Ammon's horn (tissue), 1 donor: ENCODE measurements around the gene OST4.
"Not testable (repeated sequence)": the region's sequence is repeated elsewhere in the genome, so short reads cannot be mapped to it uniquely, and the experiment has no call there.

Experiments used
- DNase-seq: peaks from one replicate; pipeline ENCODE4 v3.0.0-alpha.2; 2016; ENCODE audit warnings: low spot score

Gene OST4

DNA sequence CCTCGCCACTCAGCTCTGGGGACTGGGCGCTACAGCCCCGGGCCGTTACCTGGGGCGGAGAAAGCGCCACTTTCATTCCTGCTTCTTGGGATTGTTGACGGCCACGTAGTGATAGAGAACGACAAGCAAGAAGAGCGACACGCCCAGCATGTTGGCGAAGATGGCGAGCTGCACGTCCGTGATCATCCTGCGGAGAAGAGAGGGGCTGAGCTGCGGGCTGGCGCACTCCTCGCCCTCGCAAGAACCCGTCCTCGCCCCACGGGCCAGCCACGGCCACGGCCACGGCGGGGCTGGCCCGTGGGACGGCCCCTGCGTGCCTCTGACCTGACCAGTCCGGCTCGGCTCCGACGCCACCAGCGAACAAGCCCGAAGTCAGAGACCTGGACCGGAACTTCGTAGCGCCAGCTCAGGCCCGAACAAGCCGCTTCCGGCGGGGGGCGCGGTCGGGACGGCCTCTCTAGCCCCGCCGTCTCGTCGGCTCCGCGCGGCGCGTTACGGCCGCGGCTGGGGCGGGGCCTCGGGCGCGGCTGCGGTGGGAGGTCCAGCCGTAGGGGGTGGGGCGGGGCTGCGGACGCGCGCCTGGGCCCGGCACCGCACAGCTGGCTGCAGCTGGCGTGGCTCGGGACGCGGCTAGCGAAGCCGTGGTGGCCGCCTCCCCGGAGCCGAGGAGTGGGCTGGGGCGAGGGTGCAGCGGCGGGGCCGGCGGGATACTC is at the start of gene OST4:
Gene OST4, minus strand, starts transcription at position 378 of the 713 bp plus-strand sequence.
- DNase-seq: peak; percentile 96

GRCh38 chr2:27119330-27119670 is 47.8 kb upstream of the OST4 start:
- DNase-seq: not testable (repeated sequence)

- DNase-seq: peak; percentile 37
Measured at GRCh38 chr2:27118525-27119329, 47.3 kb upstream of the OST4 start, which contains the start of gene CGREF1. Gene CGREF1 (minus strand): TSS chr2:27119128. CDS start chr2:27104366, 14,762 bp downstream.

GRCh38 chr2:27117995-27118524 is 46.6 kb upstream of the OST4 start:
- DNase-seq: no peak

DNA sequence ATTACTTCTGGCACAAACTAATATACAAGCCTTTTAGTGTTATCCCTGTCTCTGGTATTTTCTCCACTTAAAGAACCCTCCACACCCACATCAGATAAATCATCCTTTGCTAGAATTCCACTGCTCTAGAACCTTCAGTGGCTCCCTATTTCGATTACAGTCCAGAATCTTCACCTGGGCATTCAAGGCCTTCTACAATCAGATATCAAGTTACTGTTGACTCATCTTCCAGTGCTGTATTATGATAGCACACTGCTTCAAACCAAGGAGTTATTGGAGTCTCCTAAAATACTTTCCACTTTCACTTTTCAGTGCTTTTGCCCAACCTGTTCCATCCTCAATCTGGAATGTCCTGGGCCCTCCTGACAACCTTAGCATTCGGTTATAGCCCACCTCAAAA is 44.1 kb upstream of the OST4 start:
- DNase-seq: no peak

DNA sequence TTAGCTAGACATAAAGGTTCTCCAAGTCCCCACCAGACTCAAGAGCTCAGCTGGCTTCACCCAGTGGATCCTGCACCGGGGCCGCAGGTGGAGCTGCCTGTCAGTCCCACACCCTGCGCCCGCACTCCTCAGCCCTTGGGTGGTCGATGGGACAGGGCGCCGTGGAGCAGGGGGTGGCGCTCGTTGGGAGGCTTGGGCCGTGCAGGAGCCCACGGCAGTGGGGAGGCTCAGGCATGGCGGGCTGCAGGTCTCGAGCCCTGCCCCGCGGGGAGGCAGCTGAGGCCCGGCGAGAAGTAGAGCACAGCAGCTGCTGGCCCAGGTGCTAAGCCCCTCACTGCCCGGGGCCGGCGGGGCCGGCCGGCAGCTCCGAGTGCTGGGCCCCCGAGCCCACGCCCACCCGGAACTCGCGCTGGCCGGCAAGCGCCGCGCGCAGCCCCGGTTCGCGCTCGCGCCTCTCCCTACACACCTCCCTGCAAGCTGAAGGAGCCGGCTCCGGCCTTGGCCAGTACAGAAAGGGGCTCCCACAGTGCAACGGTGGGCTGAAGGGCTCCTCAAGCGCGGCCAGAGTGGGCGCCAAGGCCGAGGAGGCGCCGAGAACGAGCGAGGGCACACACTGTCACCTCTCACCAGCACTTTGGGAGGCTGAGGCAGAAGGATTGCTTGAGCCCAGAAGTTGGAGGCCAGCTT is 40.1 kb upstream of the OST4 start:
- DNase-seq: not testable (repeated sequence)

DNA sequence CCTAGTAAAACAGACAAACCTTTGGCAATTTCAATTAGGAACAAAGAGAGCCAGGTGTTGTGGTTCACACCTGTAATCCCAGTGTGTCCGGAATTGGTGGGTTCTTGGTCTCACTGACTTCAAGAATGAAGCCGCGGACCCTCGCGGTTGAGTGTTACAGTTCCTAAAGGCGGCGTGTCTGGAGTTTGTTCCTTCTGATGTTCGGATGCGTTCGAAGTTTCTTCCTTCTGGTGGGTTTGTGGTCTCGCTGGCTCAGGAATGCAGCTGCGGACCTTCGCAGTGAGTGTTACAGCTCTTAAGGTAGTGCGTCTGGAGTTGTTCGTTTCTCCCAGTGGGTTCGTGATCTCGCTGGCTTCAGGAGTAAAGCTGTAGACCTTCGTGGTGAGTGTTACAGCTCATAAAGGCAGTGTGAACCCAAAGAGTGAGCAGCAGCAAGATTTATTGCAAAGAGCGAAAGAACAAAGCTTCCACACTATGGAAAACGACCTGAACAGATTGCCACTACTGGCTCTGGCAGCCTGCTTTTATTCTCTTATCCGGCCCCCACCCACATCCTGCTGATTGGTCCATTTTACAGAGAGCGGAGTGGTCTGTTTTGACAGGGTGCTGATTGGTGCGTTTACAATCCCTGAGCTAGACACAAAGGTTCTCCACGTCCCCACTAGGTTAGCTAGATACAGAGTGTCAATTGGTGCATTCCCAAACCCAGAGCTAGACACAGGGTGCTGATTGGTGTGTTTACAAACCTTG is 39.3 kb upstream of the OST4 start:
- DNase-seq: not testable (repeated sequence)

DNA sequence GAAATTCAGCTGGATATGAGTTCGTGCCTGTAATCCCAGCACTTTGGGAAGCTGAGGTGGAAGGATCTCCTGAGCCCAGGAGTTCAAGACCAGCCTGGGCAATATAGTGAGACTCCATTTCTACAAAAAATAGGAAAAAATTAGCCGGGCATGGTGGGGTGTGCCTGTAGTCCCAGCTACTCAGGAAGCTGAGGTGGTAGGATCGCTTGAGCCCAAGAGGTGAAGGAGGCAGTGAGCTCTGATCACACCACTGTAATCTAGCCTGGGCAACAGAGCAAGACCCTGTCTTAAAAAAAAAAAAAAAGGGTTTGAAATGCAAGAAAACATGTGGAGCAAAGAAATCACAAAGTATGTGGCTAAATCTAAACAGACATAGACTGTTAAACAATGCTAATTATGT is 37.6 kb upstream of the OST4 start:
- DNase-seq: no peak

- no peak for DNase-seq
Measured at GRCh38 chr2:27108221-27108620, 36.8 kb upstream of the OST4 start.

GRCh38 chr2:27105981-27106380 is 34.5 kb upstream of the OST4 start:
- no peak for DNase-seq

DNA sequence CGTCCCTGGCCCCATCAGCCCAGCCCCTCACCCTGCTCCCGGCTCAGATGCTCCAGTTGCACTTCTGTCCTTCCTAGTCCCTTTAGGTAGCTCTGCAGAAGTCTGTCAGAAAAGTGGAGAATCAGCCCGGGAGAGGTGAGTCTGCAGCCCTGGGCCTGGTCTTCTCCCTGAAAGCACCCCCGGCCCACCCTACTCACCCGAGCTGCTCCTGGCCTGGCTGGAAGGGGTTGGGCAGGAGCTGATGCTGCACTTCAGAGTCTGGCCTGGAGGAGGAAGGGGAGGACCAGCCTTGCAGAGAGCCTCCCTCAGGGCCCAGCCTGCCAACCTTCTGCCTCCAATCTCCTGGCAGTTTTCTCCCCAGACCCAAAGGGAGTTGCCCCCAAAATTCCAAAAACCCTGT is 30.9 kb upstream of the OST4 start:
- DNase-seq: no peak

DNA sequence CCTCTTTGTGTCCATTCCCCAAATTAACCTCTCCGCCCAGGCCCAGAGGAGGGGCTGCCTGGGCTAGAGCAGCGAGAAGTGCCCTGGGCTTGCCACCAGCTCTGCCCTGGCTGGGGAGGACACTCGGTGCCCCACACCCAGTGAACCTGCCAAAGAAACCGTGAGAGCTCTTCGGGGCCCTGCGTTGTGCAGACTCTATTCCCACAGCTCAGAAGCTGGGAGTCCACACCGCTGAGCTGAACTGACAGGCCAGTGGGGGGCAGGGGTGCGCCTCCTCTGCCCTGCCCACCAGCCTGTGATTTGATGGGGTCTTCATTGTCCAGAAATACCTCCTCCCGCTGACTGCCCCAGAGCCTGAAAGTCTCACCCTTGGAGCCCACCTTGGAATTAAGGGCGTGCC is 28.6 kb upstream of the OST4 start:
- DNase-seq: no peak

DNA sequence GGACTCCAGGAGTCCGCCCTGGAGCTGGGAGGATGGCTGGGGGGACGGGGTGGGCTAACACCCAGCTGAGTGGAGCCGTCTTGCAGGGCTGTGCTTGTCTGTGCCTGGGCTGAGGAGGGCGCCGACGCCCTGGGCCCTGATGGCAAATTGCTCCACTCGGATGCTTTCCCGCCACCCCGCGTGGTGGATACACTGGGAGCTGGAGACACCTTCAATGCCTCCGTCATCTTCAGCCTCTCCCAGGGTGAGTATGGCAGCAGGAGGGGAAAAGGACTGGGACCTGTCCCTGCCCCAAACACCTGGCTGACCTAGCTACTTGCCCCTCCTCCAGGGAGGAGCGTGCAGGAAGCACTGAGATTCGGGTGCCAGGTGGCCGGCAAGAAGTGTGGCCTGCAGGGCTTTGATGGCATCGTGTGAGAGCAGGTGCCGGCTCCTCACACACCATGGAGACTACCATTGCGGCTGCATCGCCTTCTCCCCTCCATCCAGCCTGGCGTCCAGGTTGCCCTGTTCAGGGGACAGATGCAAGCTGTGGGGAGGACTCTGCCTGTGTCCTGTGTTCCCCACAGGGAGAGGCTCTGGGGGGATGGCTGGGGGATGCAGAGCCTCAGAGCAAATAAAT is 28.0 kb upstream of the OST4 start:
- DNase-seq: no peak

GRCh38 chr2:27097341-27097740 is 25.9 kb upstream of the OST4 start:
- DNase-seq: no peak

GRCh38 chr2:27096748-27097297 is 25.4 kb upstream of the OST4 start:
- no peak for DNase-seq

DNA sequence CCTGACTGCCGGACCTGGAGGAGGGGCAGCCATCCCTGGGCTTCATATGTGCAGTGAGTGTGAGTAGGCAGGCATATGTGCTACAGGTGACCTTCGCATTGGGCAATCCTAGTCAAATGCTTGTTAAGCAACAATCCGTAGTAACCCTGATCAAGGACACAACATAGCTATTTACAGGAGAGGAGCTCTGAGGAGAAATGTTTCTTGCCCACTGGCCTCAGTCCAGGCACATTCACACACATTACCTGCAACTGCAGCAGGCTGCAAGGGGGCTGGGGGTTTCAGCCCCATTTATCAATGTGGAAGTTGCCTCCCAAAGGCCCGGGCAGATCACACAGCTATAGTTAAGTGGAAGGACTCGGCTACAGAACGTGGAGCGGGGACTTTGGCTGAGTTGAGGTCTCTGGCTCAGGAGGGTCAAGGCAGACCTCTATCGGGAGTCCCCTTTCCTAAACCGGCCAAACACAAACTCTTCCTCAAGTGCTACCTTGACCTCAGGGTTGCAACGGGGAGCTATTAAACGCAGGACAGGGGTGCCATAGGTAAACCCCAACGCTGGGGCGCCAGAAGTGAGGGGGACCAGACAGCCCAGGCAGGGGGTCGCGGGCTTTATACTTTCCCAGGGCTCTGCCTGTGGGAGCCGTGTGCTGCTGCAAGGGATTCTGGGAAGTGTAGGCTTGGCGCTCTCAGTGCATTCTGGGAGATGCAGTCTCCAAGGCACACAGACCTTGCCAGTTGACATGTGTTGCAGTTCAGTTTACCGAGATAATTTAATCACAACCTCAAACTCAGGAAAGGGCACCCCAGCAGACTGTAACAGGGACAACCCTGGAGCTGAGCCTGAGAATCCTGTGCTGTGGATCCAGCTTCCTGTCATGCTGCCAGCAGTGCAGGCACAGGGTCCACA is 24.5 kb upstream of the OST4 start:
- DNase-seq: peak; percentile 89

DNA sequence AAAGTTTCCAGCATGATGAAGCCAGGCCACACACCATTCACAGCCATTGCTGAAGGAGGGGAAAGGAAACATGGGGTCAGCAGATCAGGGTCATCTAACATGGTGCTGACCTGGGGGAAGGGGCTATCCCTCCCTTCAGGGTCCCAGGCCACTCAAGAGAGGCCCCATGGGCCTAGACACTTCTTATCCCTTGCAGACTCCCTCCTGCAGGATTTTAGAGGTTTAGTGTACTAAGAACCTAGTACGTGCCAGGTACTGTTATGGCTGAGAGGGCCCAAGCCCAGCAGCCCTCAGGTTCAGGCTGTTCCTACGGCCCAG is 23.9 kb upstream of the OST4 start:
- no peak for DNase-seq

DNA sequence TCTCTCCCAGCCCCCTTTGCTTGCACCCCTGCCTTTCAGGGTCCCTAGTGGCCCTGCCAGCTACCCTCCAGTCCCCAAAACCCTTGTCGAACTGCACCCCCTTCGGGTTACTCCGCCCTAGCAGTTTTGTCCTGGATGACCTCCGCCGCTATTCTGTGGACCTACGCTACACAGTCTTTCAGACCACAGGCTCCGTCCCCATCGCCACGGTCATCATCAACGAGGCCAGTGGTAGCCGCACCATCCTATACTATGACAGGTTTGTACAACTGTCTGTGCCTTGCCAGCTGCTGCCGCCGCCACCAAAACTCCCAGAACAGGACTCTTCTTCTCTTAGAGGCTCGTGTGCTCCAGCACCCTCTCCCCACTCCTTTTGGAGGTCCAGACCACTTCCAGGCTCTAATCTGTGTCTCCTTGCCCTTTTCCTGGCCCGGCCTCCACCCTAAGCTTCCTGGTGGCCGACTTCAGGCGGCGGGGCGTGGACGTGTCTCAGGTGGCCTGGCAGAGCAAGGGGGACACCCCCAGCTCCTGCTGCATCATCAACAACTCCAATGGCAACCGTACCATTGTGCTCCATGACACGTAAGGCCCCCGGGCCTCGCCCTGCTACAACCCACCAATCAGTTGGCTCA is 23.0 kb upstream of the OST4 start:
- DNase-seq: no peak

- no peak for DNase-seq
Measured at GRCh38 chr2:27093430-27094352, 22.2 kb upstream of the OST4 start.
